ENCODE results near the gene DNASE2.

GRCh38 chr19:12871681-12872080, 9.6 kb downstream of the DNASE2 start:
- TF ChIP-seq CTCF (IDR thresholded peaks at IDR 0.05; ENCODE audit: insufficient read depth, low read length) (no peak), POLR2AphosphoS5 (IDR thresholded peaks at IDR 0.05; ENCODE audit: low read depth) (no peak), REST (IDR thresholded peaks at IDR 0.05; ENCODE audit: insufficient replicate concordance, low read depth) (no peak), SPI1 (IDR thresholded peaks at IDR 0.05; ENCODE audit: borderline replicate concordance, low read depth) (no peak)

Measured in HL-60 (cell line).